HCT116 (cell line): ENCODE data around the gene ECT2. TPM values are rescaled to one million over a fixed set of nuclear protein-coding genes. Genes with fewer than 3 reads are reported as not detected.

Experiments
- ATAC-seq: fragments of 200-7000 bp; cut with Tn5 transposase; 2 replicates; pipeline ENCODE4 v1.9.1; 2020; ENCODE audit warnings: mild to moderate bottlenecking, moderate library complexity
- BruUV-seq: library from RNA; stranded (reverse); fragments of 400-500 nt; replicated peaks from 2 replicates; lab custom pipeline; 2021; lab: Mats Ljungman, UMichigan
- CTCF ChIA-PET: fragments of 300-600 bp; sonication (Branson Sonifier 250); formaldehyde crosslinking; loops from one replicate; lab custom pipeline; 2021; ENCODE audit warnings: antibody characterized with exemption; lab: Charles Lee
- POLR2A ChIA-PET: fragments of 300-600, 350-600 bp; sonication (Branson Sonifier 250); formaldehyde crosslinking; loops from one replicate; lab custom pipeline; 2021; ENCODE audit warnings: antibody characterized with exemption; lab: Charles Lee
- RAD21 ChIA-PET, 2 experiments: fragments of 300-600 bp; sonication (Branson Sonifier 250); formaldehyde crosslinking; loops; one replicate each; lab custom pipeline; 2023; ENCODE audit warnings: low total read pairs in 2 of 2; ENCODE audit not compliant: uncharacterized antibody in 2 of 2, unreplicated experiment in 2 of 2, low non-redundant PET in 1 of 2; lab: Charles Lee
- DNase-seq: peaks from one replicate; pipeline ENCODE4 v3.0.0-alpha.2; 2010; ENCODE audit warnings: low read depth, low spot score
- H2AFZ ChIP-seq: fragments of 200-600 bp; shearing (Covaris generic), sonication (generic); 2 replicates; pipeline ENCODE4 v1.6.1; 2017; ENCODE audit warnings: low read depth, mixed run types, mixed read lengths, antibody characterized with exemption, low read length; ENCODE audit not compliant: poor library complexity, severe bottlenecking
- H3K27ac ChIP-seq: 2 replicates; pipeline ENCODE4 v1.5.1; 2012; ENCODE audit warnings: low read depth, low read length
- H3K27me3 ChIP-seq: fragments of 200-600 bp; sonication (generic); 2 replicates; pipeline ENCODE4 v1.6.1; 2016; ENCODE audit warnings: mixed run types, low read length, mixed read lengths; ENCODE audit not compliant: insufficient read depth
- H3K36me3 ChIP-seq, 2 experiments: fragments of 200-500 bp in 1 of 2; fragments of 200-600 bp in 1 of 2; sonication (Bioruptor generic) in 1 of 2; sonication (generic) in 1 of 2; 2 replicates each; pipeline versions ENCODE4 v1.5.1 to v1.6.1; 2014 to 2016; ENCODE audit warnings: low read length in 2 of 2, inconsistent platforms in 1 of 2, mixed read lengths in 1 of 2, mixed run types in 1 of 2; ENCODE audit not compliant: insufficient read depth in 2 of 2, control insufficient read depth in 1 of 2
- H3K4me1 ChIP-seq, 2 experiments: fragments of 200-600 bp in 1 of 2; sonication (generic) in 1 of 2; 2 replicates each; pipeline versions ENCODE4 v1.5.1 to v1.6.1; 2012 to 2017; ENCODE audit warnings: low read length in 2 of 2, inconsistent platforms in 1 of 2, mild to moderate bottlenecking in 1 of 2, mixed read lengths in 1 of 2, mixed run types in 1 of 2, moderate library complexity in 1 of 2; ENCODE audit not compliant: insufficient read depth in 2 of 2, control insufficient read depth in 1 of 2
- H3K4me2 ChIP-seq: fragments of 200-600 bp; sonication (generic); 2 replicates; pipeline ENCODE4 v1.6.1; 2017; ENCODE audit warnings: mixed run types, low read length, mixed read lengths
- H3K4me3 ChIP-seq, 2 experiments: fragments of 200-600 bp in 1 of 2; sonication (generic) in 1 of 2; replicated peaks in 1 of 2; 2 replicates each; pipeline ENCODE4 v1.5.1; 2011 to 2016; ENCODE audit warnings: low read length in 2 of 2, control low read depth in 1 of 2, low read depth in 1 of 2, mild to moderate bottlenecking in 1 of 2, mixed read lengths in 1 of 2, mixed run types in 1 of 2
- H3K79me2 ChIP-seq: fragments of 200-600 bp; sonication (generic); 2 replicates; pipeline ENCODE4 v1.6.1; 2017; ENCODE audit warnings: mild to moderate bottlenecking, mixed run types, low read length, moderate library complexity, mixed read lengths; ENCODE audit not compliant: insufficient read depth
- H3K9ac ChIP-seq: fragments of 200-600 bp; sonication (generic); 2 replicates; pipeline ENCODE4 v1.6.1; 2016; ENCODE audit warnings: low read length, mixed read lengths
- H3K9me2 ChIP-seq: fragments of 200-600 bp; sonication (generic), shearing (Covaris generic); 2 replicates; pipeline ENCODE4 v1.6.1; 2017; ENCODE audit warnings: mixed run types, mild to moderate bottlenecking, moderate library complexity; ENCODE audit not compliant: insufficient read depth
- H3K9me3 ChIP-seq, 2 experiments: fragments of 200-500 bp in 1 of 2; fragments of 200-600 bp in 1 of 2; sonication (Bioruptor generic) in 1 of 2; sonication (generic) in 1 of 2; 2 replicates each; pipeline ENCODE4 v1.6.1; 2014 to 2017; ENCODE audit warnings: low read length in 2 of 2, mixed read lengths in 2 of 2, inconsistent platforms in 1 of 2, low read depth in 1 of 2, mild to moderate bottlenecking in 1 of 2, mixed run types in 1 of 2, moderate library complexity in 1 of 2; ENCODE audit not compliant: control insufficient read depth in 1 of 2, insufficient read depth in 1 of 2
- H4K20me1 ChIP-seq: fragments of 200-600 bp; sonication (generic), shearing (Covaris generic); 2 replicates; pipeline ENCODE4 v1.6.1; 2017; ENCODE audit warnings: mixed run types, mild to moderate bottlenecking, moderate library complexity; ENCODE audit not compliant: insufficient read depth
- ATF3 ChIP-seq: IDR thresholded peaks from 2 replicates; pipeline ENCODE4 v1.6.1; 2012
- CBX3 ChIP-seq: IDR thresholded peaks from 2 replicates; pipeline ENCODE4 v1.6.1; 2012; ENCODE audit warnings: low read depth
- CEBPB ChIP-seq: IDR thresholded peaks from 2 replicates; pipeline ENCODE4 v1.6.1; 2012; ENCODE audit warnings: low read depth
- CTCF ChIP-seq, 3 experiments: fragments of 200-600 bp in 1 of 3; sonication (generic) in 1 of 3; IDR thresholded peaks in 2 of 3; conservative IDR thresholded peaks in 1 of 3; 2 replicates each; pipeline ENCODE4 v1.5.1; 2012 to 2017; ENCODE audit warnings: low read depth in 2 of 3, low read length in 2 of 3, antibody characterized with exemption in 1 of 3, borderline replicate concordance in 1 of 3, control low read depth in 1 of 3, mild to moderate bottlenecking in 1 of 3, mixed read lengths in 1 of 3, mixed run types in 1 of 3, moderate library complexity in 1 of 3; ENCODE audit not compliant: insufficient read depth in 1 of 3
- EZH2 ChIP-seq: fragments of 200-600 bp; sonication (generic); IDR thresholded peaks from 2 replicates; pipeline ENCODE4 v1.6.1; 2017; ENCODE audit warnings: antibody characterized with exemption, mixed run types
- JUND ChIP-seq: IDR thresholded peaks from 2 replicates; pipeline ENCODE4 v1.6.1; 2012
- MAX ChIP-seq: IDR thresholded peaks from 2 replicates; pipeline ENCODE4 v1.6.1; 2012
- POLR2A ChIP-seq: IDR thresholded peaks from 2 replicates; pipeline ENCODE4 v1.7.0; 2011; ENCODE audit warnings: borderline replicate concordance; ENCODE audit not compliant: insufficient read depth, insufficient read length; ENCODE audit errors: extremely low read depth
- RAD21 ChIP-seq: IDR thresholded peaks from 2 replicates; pipeline ENCODE4 v1.6.1; 2012; ENCODE audit warnings: low read depth, mild to moderate bottlenecking
- REST ChIP-seq: IDR thresholded peaks from 2 replicates; pipeline ENCODE4 v1.6.1; 2012; ENCODE audit warnings: low read depth
- SIN3A ChIP-seq: IDR thresholded peaks from 2 replicates; pipeline ENCODE4 v1.6.1; 2012; ENCODE audit warnings: low read depth
- SP1 ChIP-seq: IDR thresholded peaks from 2 replicates; pipeline ENCODE4 v1.6.1; 2012; ENCODE audit warnings: low read depth
- SRF ChIP-seq: IDR thresholded peaks from 2 replicates; pipeline ENCODE4 v1.6.1; 2012; ENCODE audit warnings: low read depth
- TCF7L2 ChIP-seq: IDR thresholded peaks from 2 replicates; pipeline ENCODE4 v1.7.0; 2011; ENCODE audit warnings: borderline replicate concordance, inconsistent platforms; ENCODE audit not compliant: insufficient read depth, insufficient read length; ENCODE audit errors: extremely low read depth
- YY1 ChIP-seq: IDR thresholded peaks from 2 replicates; pipeline ENCODE4 v1.6.1; 2011; ENCODE audit warnings: low read length, low read depth, moderate library complexity, mild to moderate bottlenecking; ENCODE audit not compliant: insufficient replicate concordance; ENCODE audit errors: extremely low read depth
- ZBTB33 ChIP-seq: IDR thresholded peaks from 2 replicates; pipeline ENCODE4 v1.6.1; 2011; ENCODE audit warnings: mild to moderate bottlenecking, low read length, moderate library complexity; ENCODE audit not compliant: insufficient replicate concordance; ENCODE audit errors: extremely low read depth
- ZFX ChIP-seq: fragments of 450-650 bp; IDR thresholded peaks from 2 replicates; pipeline ENCODE4 v1.6.1; 2017
- intact Hi-C: fragments of 100-400 bp; cut with micrococcal nuclease; formaldehyde crosslinking; loops from 2 replicates; pipeline ENCODE4 v1.10.0; 2022
- total RNA-seq: library from RNA; stranded (reverse); gene quantifications from one replicate; pipeline ENCODE4 v1.2.1, GENCODE V29; 2021; ENCODE audit not compliant: unreplicated experiment

The ECT2 gene
- total RNA-seq, 1 experiment from 2014 or later = 95.6 TPM

GRCh38 chr3:172800156-172800555 is 49.6 kb downstream of the ECT2 start:
- no peaks in the 10 kb centered on the region for H3K9me3 ChIP-seq

More at GRCh38 chr3:172800156-172800555, 49.6 kb downstream of the ECT2 start:
- intact Hi-C loops = loop anchor here (10.0 kb wide), 1 partner anchor 755 kb away; no protein-coding TSS in a partner anchor
- H3K9ac ChIP-seq = no peak overlapping the region
- CTCF ChIA-PET = no interaction called here
- H3K4me3 ChIP-seq = no peak overlapping the region
- peaks cover 69% of the 10 kb centered on the region for H3K79me2 ChIP-seq
- ATAC-seq (no peak), DNase-seq (no peak)
- no peaks in the 10 kb centered on the region for H3K9me2 ChIP-seq
- H3K27ac ChIP-seq = no peak overlapping the region
- no peak overlapping the region for H2AFZ ChIP-seq
- TF ChIP-seq YY1 (no peak), POLR2A (no peak), ATF3 (no peak), REST (no peak), CTCF (IDR thresholded peaks at IDR 0.05 in 2 of 3, conservative IDR thresholded peaks at IDR 0.05 in 1 of 3; ENCODE audit: borderline replicate concordance in 1 of 3, insufficient read depth in 1 of 3, low read depth in 2 of 3, low read length in 2 of 3) (no peak), MAX (no peak), SP1 (no peak), ZFX (no peak), SRF (no peak), ZBTB33 (no peak), TCF7L2 (no peak), CBX3 (no peak), CEBPB (no peak), SIN3A (no peak), JUND (no peak), EZH2 (no peak), RAD21 (no peak)
- TF ChIP-seq, all 23 proteins: peak for 0
- RAD21 ChIA-PET = no interaction called here
- no peaks in the 10 kb centered on the region for H3K4me1 ChIP-seq
- H3K36me3 ChIP-seq = peaks cover 4 to 5% of the 10 kb centered on the region in 2 experiments; a peak in 2 of 4 replicates
- no peak overlapping the region for H3K4me2 ChIP-seq
- no TSS peak for BruUV-seq
- POLR2A ChIA-PET = no interaction called here
- no peaks in the 10 kb centered on the region for H3K27me3 ChIP-seq
- H4K20me1 ChIP-seq = no peaks in the 10 kb centered on the region
